GM18499 (cell line): ENCODE results near the gene OTUB1.

Experiments used
- ATAC-seq: cut with Tn5 transposase; IDR thresholded peaks from one replicate; pipeline ENCODE4 v1.9.1; 2021; ENCODE audit warnings: moderate number of reproducible peaks; ENCODE audit not compliant: insufficient read depth, unreplicated experiment

The OTUB1 gene

GRCh38 chr11:64020976-64021756 lies 34.9 kb downstream of the OTUB1 start:
- ATAC-seq, result no peak

GRCh38 chr11:64021757-64022093 lies 35.5 kb downstream of the OTUB1 start:
- no peak for ATAC-seq

GRCh38 chr11:64022125-64022784 lies 36.0 kb downstream of the OTUB1 start:
- no peak for ATAC-seq

- ATAC-seq, result no peak
These were observed 37.8 kb downstream of the OTUB1 start for GRCh38 chr11:64023712-64024710.

- ATAC-seq, result no peak
These were observed 39.0 kb downstream of the OTUB1 start for GRCh38 chr11:64025205-64025604.

GRCh38 chr11:64026575-64027205 lies 40.5 kb downstream of the OTUB1 start:
- ATAC-seq, result no peak

GRCh38 chr11:64027651-64028397 lies 41.6 kb downstream of the OTUB1 start:
- ATAC-seq, result no peak

GRCh38 chr11:64028398-64029115 lies 42.3 kb downstream of the OTUB1 start:
- no peak for ATAC-seq

GRCh38 chr11:64029773-64030172 lies 43.5 kb downstream of the OTUB1 start:
- ATAC-seq, result no peak

GRCh38 chr11:64031001-64031400 lies 44.8 kb downstream of the OTUB1 start:
- ATAC-seq, result no peak

GRCh38 chr11:64032050-64032449 lies 45.8 kb downstream of the OTUB1 start:
- ATAC-seq, result no peak

- ATAC-seq, result no peak
These were observed 48.2 kb downstream of the OTUB1 start for GRCh38 chr11:64034411-64034811.

- no peak for ATAC-seq
These were observed 48.9 kb downstream of the OTUB1 start for GRCh38 chr11:64035081-64035524.

GRCh38 chr11:64035576-64035975 lies 49.3 kb downstream of the OTUB1 start, which contains the start of gene FLRT1:
FLRT1 (plus strand) TSS chr11:64035931; CDS start chr11:64116268, 80,337 bp downstream.
- no peak for ATAC-seq

GRCh38 chr11:64036087-64037026 lies 50.1 kb downstream of the OTUB1 start:
- ATAC-seq, result no peak

- ATAC-seq, result no peak
These were observed 50.9 kb downstream of the OTUB1 start for GRCh38 chr11:64037027-64037634.

GRCh38 chr11:64038500-64038899 lies 52.3 kb downstream of the OTUB1 start:
- ATAC-seq, result no peak
